ENCODE data around the gene CGREF1. TPM values are rescaled to one million over a fixed set of nuclear protein-coding genes. Genes with fewer than 3 reads are reported as not detected.
"Not testable (repeated sequence)": the region's sequence is repeated elsewhere in the genome, so short reads cannot be mapped to it uniquely, and the experiment has no call there.

CGREF1 gene
- total RNA-seq, 1 donor from 2014 or later, result 1.6 TPM

GRCh38 chr2:27111392-27112078 is 7.4 kb downstream of the CGREF1 start:
- DNase-seq, result not testable (repeated sequence)

- not testable (repeated sequence) for DNase-seq
Measured at GRCh38 chr2:27110603-27111352, 8.2 kb downstream of the CGREF1 start.

DNA sequence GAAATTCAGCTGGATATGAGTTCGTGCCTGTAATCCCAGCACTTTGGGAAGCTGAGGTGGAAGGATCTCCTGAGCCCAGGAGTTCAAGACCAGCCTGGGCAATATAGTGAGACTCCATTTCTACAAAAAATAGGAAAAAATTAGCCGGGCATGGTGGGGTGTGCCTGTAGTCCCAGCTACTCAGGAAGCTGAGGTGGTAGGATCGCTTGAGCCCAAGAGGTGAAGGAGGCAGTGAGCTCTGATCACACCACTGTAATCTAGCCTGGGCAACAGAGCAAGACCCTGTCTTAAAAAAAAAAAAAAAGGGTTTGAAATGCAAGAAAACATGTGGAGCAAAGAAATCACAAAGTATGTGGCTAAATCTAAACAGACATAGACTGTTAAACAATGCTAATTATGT is 9.8 kb downstream of the CGREF1 start:
- DNase-seq, result no peak

DNA sequence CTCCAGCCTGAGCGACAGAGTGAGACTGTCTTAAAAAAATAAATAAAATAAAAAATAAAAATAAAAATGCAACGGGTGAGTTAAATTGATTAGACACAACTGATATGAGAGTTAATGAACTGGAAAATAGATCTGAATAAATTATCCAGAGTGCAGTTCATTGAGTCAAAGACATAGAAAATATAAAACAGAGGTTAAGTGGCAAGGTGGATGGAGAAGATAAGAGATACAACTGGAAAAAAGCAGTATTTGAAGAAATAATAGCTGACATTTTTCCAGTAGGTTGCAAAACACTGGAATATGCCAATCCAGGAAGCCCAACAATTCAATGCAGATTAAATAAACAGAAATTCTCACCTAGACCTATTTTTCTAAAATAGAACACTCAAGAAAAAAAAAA is 10.7 kb downstream of the CGREF1 start:
- DNase-seq, result no peak

- DNase-seq, result no peak
Measured at GRCh38 chr2:27105981-27106380, 12.9 kb downstream of the CGREF1 start.

GRCh38 chr2:27102329-27102728 is 16.6 kb downstream of the CGREF1 start:
- no peak for DNase-seq

GRCh38 chr2:27100036-27100435 is 18.9 kb downstream of the CGREF1 start:
- DNase-seq, result no peak

- DNase-seq, result no peak
Measured at GRCh38 chr2:27099334-27099955, 19.5 kb downstream of the CGREF1 start.

DNA sequence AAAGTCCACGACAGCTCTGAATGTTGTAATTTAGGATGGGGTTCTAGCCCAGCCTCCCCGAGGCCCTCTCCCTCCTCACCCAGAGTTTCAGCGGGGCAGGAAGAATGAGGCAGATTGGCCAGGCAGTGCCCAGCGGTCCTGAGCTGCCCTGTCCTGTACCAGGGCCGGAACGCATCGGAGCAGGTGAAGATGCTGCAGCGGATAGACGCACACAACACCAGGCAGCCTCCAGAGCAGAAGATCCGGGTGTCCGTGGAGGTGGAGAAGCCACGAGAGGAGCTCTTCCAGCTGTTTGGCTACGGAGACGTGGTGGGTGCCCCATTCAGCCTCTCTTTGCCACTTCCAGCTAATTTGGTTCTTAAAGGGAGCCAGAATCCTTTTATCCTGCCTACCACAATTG is 21.6 kb downstream of the CGREF1 start:
- DNase-seq, result no peak

DNA sequence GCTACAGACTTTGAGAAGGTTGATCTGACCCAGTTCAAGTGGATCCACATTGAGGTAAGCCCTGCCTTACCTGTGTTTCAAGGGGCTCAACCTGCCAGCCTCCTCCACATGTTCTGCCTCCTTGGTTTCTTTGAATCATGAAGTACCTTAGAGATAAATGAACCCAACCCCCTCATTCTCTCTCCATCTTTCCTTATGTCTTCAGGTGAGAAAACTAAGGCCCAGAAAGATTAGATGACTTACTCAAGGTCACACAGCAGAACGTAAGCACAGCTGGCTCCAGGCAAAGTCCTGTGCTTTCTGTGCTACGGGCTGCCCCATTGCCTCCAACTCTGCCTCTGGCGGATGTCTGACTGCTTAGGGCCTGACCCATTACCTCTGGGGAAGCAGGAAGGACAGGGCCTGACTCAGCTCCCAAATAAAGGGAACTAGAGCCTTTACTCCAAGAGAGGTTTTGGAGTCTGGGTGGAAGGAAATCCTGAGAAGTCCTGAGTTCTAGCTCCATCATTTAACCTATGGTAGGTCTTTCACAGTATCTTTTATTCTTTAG is 22.1 kb downstream of the CGREF1 start:
- DNase-seq, result no peak

GRCh38 chr2:27095745-27096651 is 22.9 kb downstream of the CGREF1 start:
- DNase-seq, result peak; percentile 84

GRCh38 chr2:27095427-27095744 is 23.5 kb downstream of the CGREF1 start:
- no peak for DNase-seq

GRCh38 chr2:27094353-27094984 is 24.5 kb downstream of the CGREF1 start:
- no peak for DNase-seq

DNA sequence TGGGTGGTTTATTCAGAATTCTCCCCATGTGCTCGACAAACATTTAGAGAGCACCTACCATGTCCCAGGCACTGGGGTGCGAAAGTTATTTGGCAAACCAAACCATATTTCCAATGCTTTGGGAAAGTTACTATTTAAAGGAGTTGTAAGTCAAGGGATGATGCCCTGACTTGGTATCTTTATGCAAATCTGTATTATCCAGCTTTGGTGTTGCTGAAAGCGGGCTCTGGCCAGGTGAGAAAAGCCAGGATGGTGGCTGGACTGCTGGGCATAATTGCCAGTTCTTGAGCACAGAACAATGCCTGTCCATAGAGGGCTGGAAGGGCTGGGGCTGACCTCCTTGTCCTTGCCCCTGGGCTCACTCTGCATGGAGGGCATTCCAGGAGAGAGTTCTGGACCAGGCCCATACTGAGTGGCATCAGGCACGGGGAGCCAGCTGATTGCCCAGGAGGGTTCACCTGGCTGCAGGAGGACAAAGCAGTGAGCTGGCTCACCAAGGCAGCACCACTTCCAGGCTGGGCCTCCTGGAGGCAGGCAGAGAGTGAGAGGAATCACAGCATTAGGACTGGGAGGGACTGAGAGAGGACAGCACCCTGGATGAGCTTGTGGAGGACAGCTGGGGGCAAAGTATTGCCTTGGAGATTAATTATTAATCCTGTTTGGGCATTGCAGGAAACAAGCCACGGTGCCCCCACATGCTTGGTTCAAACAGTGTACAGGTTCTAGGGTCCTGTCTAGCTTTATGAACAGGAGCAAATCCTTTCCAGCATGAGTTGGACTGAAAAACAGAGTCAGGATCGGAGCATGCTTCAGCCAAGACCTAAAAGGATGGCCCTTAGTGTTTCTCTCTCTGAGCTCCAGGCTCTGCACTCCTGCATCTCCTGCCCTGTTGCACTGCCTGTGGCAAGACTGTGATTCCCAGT is 25.2 kb downstream of the CGREF1 start:
- no peak for DNase-seq

- no peak for DNase-seq
Measured at GRCh38 chr2:27092696-27093429, 26.1 kb downstream of the CGREF1 start.

DNA sequence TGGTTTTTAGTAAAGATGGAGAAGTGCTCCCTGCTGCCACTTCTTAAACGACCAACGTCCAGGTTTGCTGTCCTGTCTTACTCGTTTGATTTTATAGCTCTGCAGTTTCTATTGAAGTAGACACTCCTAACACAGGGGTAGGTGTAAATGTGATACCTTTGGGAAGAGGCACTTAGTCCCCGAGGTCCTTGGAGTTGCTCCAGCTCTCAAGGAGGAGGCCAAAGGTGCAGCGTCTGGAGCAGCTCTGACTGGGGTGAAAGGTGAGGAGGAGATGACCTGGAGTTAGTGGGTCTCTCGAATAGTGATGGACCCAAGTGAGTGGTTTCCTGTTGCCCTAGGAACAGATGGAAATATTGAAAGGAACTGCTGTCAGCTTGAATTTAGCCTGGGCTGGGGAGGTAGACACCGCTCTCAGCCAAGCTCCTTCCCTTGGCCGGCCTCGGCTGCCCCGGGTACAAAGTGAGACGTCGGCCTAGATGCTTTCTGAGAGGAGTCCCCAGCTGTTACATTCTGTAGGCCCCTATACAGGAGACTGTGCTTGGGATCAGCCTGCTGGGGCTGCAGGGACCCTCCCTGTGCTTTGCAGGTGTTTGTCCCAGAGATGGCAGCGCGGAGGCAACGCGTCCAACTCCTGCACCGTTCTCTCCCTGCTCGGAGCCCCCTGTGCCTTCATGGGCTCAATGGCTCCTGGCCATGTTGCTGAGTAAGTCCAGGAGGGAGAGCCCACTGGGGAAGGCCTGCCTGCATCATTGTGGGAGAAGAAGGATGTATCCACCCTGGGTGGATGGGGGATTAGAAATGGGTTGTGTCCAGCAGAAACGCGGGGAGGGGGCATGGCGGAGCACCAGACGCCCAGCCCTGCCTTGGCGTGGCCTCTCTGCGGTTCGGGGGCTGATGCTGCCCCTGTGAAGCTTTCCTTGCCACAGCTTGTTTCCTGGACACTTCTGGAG is 26.9 kb downstream of the CGREF1 start:
- no peak for DNase-seq

DNA sequence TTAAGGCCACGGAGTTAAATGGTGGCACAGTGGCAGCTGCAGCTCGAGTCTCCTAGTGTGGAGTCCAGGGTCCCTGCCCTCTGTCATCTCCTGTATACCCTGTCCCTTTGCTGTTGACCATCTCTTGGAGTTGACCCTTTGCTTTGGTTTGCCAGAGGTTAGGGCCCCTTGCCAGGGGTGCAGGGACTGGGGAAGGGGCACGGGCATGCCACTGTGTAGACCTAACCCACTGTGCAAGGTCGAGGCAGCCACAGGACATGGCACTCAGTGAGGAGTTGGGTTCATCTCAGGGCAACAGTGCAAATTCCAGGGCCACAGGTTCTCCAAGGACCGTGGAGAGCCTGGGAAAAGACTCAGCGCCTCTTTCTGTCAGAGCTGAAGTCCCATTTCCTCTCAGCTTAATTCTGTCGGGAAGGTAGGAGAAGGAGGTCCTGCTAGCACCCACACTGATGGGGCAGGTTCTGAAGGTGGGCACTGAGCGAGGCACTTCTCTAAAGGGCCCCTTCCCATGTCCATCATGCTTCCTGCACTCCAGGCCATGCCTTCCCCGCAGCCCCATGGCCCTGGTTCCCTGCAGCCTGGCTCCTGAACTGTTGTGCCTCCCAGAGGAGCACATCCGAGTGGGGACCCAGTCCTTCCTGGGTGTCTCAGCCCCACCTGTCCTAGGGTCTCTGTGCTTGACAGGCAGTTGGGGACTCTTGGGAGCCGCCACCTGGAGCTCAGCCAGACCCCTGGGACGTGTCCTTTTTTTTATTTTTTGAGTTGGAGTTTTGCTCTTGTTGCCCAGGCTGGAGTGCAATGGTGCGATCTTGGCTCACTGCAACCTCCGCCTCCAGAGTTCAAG is 29.6 kb downstream of the CGREF1 start:
- DNase-seq, result no peak

- no peak for DNase-seq
Measured at GRCh38 chr2:27088634-27089033, 30.3 kb downstream of the CGREF1 start.
